Endodermal cell (in vitro differentiated cells): ENCODE data around the gene KLHDC3. TPM values are rescaled to one million over a fixed set of nuclear protein-coding genes. Genes with fewer than 3 reads are reported as not detected.
"Not testable (repeated sequence)": the region's sequence is repeated elsewhere in the genome, so short reads cannot be mapped to it uniquely, and the experiment has no call there.

Experiments
- DNase-seq: peaks from one replicate; pipeline ENCODE4 v3.0.0-alpha.2; 2017
- H3K27ac ChIP-seq: 2 replicates; pipeline ENCODE4 v1.5.1; 2013; ENCODE audit warnings: mild to moderate bottlenecking, low read depth, low read length, moderate library complexity
- H3K27me3 ChIP-seq: 2 replicates; pipeline ENCODE4 v1.6.1; 2013; ENCODE audit warnings: mild to moderate bottlenecking, low read length, moderate library complexity; ENCODE audit not compliant: insufficient read depth, control insufficient read depth, poor library complexity, severe bottlenecking
- H3K36me3 ChIP-seq: 2 replicates; pipeline ENCODE4 v1.7.0; 2013; ENCODE audit warnings: mild to moderate bottlenecking, low read length, moderate library complexity; ENCODE audit not compliant: control insufficient read depth, insufficient read depth
- H3K4me1 ChIP-seq: one replicate; pipeline ENCODE4 v1.7.0; 2013; ENCODE audit warnings: low read length; ENCODE audit not compliant: control insufficient read depth, insufficient read depth
- H3K4me3 ChIP-seq: 2 replicates; pipeline ENCODE4 v1.5.1; 2013; ENCODE audit warnings: mild to moderate bottlenecking, low read length, moderate library complexity
- H3K9ac ChIP-seq: 2 replicates; pipeline ENCODE4 v1.6.1; 2013; ENCODE audit warnings: mild to moderate bottlenecking, low read length, moderate library complexity; ENCODE audit not compliant: poor library complexity, severe bottlenecking; ENCODE audit errors: extremely low read depth
- H3K9me3 ChIP-seq: 2 replicates; pipeline ENCODE4 v1.6.1; 2013; ENCODE audit warnings: mild to moderate bottlenecking, low read length, moderate library complexity; ENCODE audit not compliant: control insufficient read depth
- H3K27ac Mint-ChIP-seq: 2 replicates; pipeline ENCODE4 v1.8.0; 2020; ENCODE audit warnings: mixed read lengths
- H3K27me3 Mint-ChIP-seq: 2 replicates; pipeline ENCODE4 v1.8.0; 2021; ENCODE audit warnings: mild to moderate bottlenecking, mixed read lengths; ENCODE audit not compliant: insufficient read depth
- H3K36me3 Mint-ChIP-seq: 2 replicates; pipeline ENCODE4 v1.8.0; 2020; ENCODE audit warnings: low read depth, mixed read lengths
- H3K4me1 Mint-ChIP-seq: 2 replicates; pipeline ENCODE4 v1.8.0; 2020; ENCODE audit warnings: mixed read lengths
- H3K4me3 Mint-ChIP-seq: 2 replicates; pipeline ENCODE4 v1.8.0; 2020; ENCODE audit warnings: mild to moderate bottlenecking, moderate library complexity, mixed read lengths
- H3K9me3 Mint-ChIP-seq: 2 replicates; pipeline ENCODE4 v1.8.0; 2020; ENCODE audit warnings: mild to moderate bottlenecking, mixed read lengths
- WGBS, 2 experiments: methylation state at CpG; one replicate each; pipeline versions ENCODE4 v1.1.5 to v1.1.7; 2013; ENCODE audit warnings: missing lambda C conversion rate in 2 of 2, mixed read lengths in 1 of 2; ENCODE audit not compliant: insufficient coverage in 1 of 2, insufficient read length in 1 of 2; 5-methylcytosine and 5-hydroxymethylcytosine counted together
- total RNA-seq, 2 donors: library from RNA; stranded (reverse); fragmentation: NEBNext Ultra II Directional in 1 of 2; extraction: Animal tissue kit (Norgen Biotek cat#: 25700) in 1 of 2; gene quantifications; 2 replicates in 1 of 2; 3 replicates in 1 of 2; pipeline ENCODE4 v1.2.1, GENCODE V29; 2021
- TF ChIP-seq, protein P1 (sequence below): fragments of 200-600 bp; sonication (generic); conservative IDR thresholded peaks from 2 replicates; pipeline ENCODE4 v1.5.0; 2021; ENCODE audit warnings: antibody characterized with exemption, mild to moderate bottlenecking

The KLHDC3 gene
- total RNA-seq, 2 donors from 2014 or later = 124 to 135 TPM

DNA sequence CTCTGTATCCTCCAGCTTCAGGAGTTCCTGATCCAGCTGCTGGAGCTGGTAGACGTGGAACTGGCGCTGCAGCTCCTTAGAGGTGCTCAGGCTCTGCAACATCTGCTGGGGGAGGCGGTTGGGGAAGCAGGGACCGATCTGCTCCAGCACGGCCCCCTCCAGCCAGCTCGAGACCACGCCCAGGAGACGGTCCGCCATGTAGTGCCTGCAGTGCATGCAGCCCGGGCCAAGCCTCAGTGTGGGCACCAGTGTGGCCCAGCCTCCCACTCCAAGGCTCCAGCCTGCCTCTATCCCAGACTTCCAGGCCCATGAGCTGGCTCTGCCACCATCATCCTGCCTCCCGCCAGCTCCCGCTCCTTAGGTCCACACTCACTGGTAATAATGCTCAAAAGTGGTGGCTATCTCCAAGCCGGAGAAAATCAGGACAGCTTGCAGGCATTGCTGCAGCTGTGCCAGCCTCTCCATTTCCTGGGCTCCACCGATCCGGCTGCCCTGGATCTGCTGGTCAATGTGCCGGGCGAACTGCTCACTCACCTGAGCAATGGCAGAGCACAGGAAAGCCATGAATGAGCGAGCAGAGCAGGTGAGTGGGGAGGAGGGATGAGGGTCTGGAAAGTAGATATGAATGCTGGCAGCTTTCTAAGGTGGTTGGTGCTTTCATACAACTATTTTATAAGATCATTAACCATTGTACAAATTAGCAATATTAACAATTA is 26.7 kb downstream of the KLHDC3 start:
- Mint-ChIP-seq H3K4me1 (no peaks in the 10 kb centered on the region), H3K36me3 (peaks cover 71% of the 10 kb centered on the region), H3K27me3 (no peaks in the 10 kb centered on the region), H3K27ac (no peak overlapping the region), H3K4me3 (no peak overlapping the region), H3K9me3 (no peaks in the 10 kb centered on the region)
- Histone ChIP-seq H3K36me3 (peaks cover 69% of the 10 kb centered on the region), H3K27ac (no peak overlapping the region), H3K9me3 (no peaks in the 10 kb centered on the region), H3K4me3 (no peak overlapping the region), H3K4me1 (no peaks in the 10 kb centered on the region), H3K9ac (no peak overlapping the region), H3K27me3 (no peaks in the 10 kb centered on the region)
- 98% methylated on average over 8 to 18 of the region's 18 CpGs for WGBS, 2 experiments
- TF ChIP-seq, protein P1, sequence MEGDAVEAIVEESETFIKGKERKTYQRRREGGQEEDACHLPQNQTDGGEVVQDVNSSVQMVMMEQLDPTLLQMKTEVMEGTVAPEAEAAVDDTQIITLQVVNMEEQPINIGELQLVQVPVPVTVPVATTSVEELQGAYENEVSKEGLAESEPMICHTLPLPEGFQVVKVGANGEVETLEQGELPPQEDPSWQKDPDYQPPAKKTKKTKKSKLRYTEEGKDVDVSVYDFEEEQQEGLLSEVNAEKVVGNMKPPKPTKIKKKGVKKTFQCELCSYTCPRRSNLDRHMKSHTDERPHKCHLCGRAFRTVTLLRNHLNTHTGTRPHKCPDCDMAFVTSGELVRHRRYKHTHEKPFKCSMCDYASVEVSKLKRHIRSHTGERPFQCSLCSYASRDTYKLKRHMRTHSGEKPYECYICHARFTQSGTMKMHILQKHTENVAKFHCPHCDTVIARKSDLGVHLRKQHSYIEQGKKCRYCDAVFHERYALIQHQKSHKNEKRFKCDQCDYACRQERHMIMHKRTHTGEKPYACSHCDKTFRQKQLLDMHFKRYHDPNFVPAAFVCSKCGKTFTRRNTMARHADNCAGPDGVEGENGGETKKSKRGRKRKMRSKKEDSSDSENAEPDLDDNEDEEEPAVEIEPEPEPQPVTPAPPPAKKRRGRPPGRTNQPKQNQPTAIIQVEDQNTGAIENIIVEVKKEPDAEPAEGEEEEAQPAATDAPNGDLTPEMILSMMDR = no peak
- no peak for DNase-seq

DNA sequence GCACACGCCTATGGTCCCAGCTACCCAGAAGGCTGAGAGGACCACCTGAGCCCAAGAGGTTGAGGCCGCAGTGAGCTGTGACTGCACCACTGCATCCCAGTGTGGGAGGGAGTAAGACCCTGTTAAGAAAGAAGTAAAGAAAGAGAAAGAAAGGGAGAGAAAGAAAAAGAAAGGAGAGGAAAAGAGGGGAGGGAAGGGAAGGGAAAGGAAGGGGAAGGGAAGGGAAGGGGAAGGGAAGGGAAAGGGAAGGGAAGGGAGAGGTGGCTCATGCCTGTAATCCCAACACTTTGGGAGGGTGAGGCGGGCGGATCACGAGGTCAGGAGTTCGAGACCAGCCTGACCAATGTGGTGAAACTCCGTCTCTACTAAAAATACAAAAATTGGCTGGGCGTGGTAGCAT is 27.4 kb downstream of the KLHDC3 start:
- H3K9me3 Mint-ChIP-seq, H3K4me1 Mint-ChIP-seq, H3K9ac ChIP-seq, H3K27me3 Mint-ChIP-seq, H3K4me1 ChIP-seq, H3K4me3 ChIP-seq, H3K9me3 ChIP-seq, DNase-seq, H3K27me3 ChIP-seq, H3K27ac Mint-ChIP-seq, H3K27ac ChIP-seq, H3K4me3 Mint-ChIP-seq: not testable (repeated sequence)
- peaks cover 74% of the 10 kb centered on the region for H3K36me3 Mint-ChIP-seq
- 93 to 94% methylated on average over 6 to 8 of the region's 8 CpGs for WGBS, 2 experiments
- H3K36me3 ChIP-seq = peaks cover 72% of the 10 kb centered on the region

DNA sequence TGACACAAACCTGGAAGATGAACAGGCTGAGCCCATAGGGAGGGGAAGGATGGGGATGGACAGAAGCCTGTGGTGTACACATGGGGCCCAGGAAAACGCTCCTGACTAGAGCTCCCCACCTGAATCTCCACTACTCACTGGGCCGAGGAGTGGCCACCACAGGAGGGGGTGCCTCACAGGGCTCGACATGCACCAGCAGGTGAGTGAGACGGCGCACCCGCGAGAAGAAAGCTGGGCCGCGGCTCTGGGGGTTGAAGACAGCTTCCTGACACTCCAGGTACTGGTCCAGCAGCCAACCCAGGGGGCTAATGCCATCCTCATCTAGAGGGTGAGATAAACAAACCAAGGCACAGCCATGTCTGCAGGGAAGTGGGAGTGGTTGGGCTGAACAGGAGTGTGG is 29.3 kb downstream of the KLHDC3 start:
- H3K27ac Mint-ChIP-seq = no peak overlapping the region
- Histone ChIP-seq H3K4me1 (no peaks in the 10 kb centered on the region), H3K4me3 (no peak overlapping the region), H3K36me3 (peaks cover 71% of the 10 kb centered on the region), H3K27me3 (no peaks in the 10 kb centered on the region), H3K9me3 (no peaks in the 10 kb centered on the region), H3K9ac (no peak overlapping the region), H3K27ac (no peak overlapping the region)
- no peaks in the 10 kb centered on the region for H3K27me3 Mint-ChIP-seq
- H3K4me1 Mint-ChIP-seq = no peaks in the 10 kb centered on the region
- WGBS, 2 experiments = 96% methylated on average over 7 to 9 of the region's 9 CpGs
- TF ChIP-seq, protein P1 = no peak
- H3K4me3 Mint-ChIP-seq = no peak overlapping the region
- no peaks in the 10 kb centered on the region for H3K9me3 Mint-ChIP-seq
- no peak for DNase-seq
- H3K36me3 Mint-ChIP-seq = peaks cover 68% of the 10 kb centered on the region
